Cortex of kidney (tissue), 1 donor: ENCODE measurements around the gene STRN3.

ENCODE experiments used
- DNase-seq: peaks from one replicate; lab custom pipeline; 2025; lab: John Stamatoyannopoulos, UW

The STRN3 gene

DNA sequence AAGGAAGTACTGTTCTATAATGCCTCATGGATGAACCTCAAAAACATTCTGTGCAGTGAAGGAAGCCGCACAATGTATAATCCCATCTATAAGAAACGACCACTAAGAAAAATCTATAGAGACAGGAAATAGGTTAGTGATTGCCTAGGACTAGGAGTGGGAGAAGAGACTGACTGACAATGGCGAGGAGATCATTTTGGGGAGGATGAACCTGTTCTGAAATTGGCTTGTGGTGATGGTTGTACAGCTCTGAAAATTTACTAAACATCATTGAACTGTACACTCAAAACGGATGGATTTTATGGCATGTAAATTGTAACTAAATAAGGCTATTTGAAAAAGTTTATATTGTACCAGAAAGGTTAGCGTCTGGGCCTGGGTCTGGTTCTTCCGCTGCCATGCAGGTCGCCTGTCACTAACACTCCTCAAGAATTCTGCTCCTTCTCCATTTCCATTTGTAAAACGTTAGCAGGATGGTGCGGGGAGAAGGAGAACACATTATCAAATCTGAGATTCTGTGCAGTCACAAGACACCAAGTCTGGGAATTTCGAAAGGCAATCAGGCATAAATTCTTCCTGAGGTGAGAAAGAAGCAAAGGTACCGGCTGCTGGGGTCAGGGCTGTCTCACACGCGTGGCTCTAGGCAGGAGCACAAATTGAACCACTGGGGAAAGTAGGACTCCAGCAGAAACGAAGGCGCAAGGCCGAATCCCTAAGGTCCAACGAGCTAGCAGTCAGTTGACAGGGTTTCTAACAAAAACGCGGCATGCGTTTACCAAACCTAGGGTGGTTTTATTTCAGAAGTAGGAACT lies 152.7 kb downstream of the STRN3 start:
- no peak for DNase-seq

DNA sequence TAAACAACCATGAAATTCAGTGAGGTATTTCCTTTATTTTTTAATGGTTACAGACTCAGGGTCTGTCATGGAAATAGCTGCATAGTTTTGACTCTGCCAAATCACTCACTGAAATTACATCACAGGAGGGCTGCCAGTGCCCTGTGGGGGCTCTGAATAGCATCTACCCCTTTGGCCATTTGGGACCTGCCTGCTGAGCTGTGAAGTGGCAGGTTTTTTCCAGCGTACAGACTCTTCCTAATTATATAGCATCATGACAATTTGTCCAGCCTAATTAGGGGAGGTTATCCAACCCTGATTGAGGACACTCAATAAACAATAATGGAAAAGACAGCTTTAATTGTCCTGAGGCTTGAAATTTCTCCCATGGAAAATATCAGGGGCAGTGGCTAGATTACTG lies 153.6 kb downstream of the STRN3 start:
- no peak for DNase-seq

DNA sequence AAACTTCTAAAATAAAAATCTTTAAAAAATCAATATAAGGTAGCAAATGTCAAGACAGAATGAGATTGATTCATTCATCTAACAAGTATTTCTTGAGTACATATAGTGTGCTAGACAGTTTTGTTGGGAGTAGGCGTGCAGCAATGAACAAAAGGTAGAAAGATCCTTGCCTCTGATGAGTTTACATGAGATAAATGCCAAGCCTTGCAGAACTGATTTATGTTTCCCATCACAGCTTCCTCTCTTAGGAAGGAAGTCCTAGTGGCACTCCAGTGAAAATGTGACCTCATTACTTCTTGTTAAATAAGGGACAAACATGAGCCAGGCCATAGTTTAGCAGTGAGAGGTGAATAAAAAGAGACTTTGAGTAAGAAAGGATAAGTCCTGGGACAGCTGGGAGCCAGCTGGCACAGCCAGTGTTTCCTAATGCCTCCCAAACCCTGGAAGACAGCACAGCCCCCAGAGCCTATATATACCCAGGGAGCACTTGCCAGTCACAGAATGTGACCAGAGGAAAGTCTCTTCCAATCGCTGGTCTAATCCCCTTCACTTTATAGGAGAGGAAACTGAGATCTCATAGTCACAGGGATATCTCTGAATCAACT lies 156.5 kb downstream of the STRN3 start:
- DNase-seq, result no peak

DNA sequence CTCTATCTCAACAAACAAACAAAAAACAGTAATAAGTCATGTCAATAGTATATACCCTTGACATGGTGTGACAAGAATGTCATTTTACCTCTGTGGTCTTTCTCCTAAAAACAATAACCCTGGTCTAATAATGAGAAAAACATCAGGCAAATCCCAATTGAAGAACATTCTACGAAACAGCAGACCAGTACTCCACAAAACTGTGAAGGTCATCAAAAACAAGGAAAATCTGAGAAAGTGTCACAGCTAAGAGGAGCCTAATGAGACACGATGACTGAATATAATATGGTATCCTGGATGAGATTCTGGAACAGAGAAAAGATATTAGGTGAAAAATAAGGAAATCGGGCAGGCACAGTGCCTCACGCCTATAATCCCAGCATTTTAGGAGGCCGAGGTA lies 157.4 kb downstream of the STRN3 start:
- DNase-seq, result no peak

DNA sequence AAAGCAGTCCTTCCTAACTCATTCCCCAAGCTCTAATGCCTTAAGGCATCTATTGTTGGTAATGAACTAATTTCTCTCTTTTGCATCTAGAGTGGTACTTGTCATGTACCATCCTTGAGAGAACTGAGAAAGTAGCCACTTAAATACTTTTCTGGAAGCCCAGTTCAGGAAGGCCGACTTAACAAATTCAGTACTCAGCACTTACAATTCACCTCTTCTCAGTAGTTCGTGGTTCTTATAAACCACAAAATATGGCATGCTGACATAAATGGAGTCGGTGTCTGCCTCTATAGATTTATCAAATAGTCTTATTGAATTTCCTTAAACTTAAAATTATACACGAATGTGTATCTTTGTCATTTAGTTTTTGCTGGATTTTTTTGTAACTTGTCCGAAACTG lies 161.2 kb downstream of the STRN3 start:
- no peak for DNase-seq

DNA sequence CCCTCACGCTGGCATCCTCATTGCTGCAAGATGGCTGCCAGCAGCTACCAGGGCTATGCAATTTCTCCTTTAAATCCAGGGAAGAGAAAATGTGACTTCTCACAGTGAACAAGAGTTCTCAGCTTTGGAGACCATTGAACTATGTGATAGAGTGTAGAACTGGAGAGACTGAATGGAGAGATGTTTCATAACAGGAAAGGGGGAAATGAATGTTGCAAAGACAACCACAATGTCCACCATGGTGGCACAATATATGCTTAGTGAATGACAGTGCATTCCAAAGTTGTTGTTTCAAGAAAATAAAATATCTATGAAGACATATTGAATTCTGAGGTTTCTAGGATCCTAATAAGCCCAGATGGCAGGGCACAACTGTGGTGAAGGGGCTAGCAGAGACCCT lies 165.0 kb downstream of the STRN3 start:
- no peak for DNase-seq

DNA sequence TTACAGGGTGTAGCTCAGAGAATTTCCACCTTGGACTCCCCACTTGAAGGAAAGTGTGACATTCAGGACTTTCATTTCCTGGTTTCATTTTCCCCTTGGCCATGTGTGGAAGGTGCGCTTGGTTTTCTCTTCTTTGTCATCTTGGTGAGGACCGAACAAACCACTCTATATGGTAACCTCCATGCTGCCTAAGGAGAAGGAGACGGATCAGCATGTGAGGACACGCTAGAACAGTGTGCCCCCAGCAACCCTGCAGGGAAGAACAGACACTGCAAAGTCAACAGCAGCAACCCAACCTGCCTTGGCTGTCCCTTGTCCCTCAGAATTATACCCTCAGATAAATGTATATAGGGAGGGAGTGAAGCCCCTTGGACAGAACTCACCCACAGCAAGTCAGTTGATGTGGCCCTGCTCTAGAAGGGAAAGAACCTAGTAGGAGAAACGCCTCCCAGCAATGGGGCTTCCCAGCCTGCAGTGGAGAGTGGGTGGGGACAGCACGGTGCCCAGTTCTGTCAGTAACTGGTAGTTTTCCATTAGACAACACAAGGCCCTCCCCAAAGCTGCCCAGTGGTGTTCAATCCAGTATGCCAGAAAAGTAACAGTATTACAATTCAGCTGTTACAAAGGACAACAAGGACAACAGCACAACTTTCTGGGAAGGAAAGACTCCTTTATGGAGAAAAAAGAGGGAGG lies 170.7 kb downstream of the STRN3 start:
- no peak for DNase-seq

DNA sequence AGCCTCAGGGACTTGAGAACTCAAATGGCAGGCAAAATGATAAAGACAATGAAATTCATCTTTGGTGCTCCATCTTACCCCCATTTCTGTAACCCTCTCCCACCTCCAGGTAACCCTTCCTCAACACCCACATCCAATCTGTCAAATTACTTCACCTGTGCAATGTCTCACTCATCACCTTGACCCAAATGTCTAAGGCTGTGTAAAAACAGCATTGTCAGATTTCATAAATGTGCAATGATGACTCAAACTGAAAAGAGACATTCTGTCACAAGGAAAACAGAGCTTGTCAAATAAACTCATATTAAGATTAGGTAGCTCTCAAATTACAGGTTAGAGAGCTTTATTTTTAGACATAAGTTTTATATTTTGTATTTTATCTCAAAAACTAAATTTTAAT lies 171.7 kb downstream of the STRN3 start:
- DNase-seq, result no peak

DNA sequence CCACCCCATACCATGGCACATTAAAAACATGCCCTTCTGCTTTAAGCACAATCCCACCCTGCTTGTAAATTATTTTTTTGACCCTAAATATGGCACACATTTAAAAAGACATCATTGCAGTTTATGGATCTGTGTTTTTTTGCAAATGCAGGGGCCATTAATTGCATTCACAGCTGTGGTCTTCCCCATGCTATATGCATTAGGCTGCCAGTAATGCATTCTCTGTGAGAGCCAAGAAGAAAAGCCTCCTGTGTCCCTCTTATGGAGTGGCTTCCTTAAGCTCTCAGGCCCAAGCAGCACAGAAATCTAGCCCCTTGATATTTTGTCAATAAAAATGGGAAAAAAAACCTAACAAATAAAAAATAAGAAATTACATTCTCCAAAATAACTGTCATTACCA lies 172.2 kb downstream of the STRN3 start:
- no peak for DNase-seq

DNA sequence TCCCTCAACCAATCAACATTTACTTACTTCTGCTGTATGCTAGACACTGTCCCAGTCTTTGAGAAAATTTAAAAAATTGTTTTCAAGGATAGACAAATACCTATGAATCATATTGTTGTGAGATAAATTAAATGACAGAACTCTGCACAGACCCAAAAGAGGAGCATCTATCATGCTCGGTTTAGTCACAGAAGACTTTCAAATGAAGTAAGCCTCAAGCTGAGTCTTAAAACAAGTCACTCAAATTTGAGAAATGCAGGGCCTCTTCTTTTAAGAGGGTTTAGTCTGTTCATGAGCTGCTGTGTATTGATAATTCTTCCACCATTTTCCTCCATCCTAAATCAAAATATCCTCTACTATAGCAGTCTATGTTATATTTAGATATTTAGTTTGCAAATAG lies 176.2 kb downstream of the STRN3 start:
- no peak for DNase-seq

DNA sequence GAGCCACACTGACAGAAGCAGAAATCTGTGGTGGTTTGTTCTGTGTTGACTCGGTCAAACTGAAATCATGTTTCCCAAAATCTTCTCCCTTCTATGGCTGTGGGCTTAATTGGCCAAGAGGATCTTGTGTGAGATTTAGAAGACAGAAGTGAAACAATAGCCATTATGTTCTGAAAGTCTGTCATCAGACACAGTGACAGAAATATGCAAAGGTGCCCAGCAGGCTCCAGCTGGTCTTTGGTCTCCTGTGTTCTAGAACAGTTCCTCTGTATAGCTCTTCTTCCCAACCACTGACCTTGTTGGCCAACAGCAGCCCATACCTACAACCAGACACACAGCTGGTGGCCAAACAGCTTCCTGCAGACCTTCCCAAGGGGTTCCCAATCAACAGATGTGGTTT lies 176.8 kb downstream of the STRN3 start:
- DNase-seq, result no peak

DNA sequence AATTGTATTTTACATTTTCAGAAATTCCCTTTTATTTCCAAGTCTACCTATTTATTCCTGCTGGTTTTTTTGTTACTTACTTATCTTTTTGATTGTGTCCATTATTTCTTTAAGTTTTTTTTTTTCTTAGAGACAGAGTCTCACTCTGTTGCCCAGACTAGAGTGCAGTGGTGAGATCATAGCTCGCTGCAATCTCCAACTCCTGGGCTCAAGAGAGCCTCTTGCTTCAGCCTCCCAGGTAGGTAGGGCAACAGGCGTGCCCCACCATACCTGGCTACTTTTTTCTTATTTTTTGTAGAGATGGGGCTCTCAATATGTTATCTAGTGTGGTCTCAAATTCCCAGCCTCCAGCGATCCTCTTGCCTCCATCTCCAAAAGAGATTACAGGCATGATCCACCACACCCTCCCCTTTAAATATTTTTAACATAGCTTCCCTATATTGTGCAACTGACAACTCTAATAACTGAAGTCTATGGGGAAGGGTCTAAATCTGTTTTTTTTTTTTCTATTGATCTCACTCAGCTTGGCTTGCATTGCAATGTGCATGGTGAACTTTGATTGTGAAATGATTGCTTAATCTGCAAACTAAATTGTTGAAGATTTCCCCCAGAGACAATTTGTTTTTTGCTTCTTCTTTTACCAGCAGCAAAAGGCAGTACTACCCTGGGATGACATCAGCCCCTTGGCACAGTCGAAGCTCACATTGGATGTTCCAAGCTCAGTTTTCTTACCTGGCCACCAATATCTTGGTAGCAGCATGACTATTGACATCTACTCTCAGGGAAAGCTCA lies 177.5 kb downstream of the STRN3 start:
- no peak for DNase-seq
